RWPE1 (cell line): ENCODE results near the gene MEGF6.

Experiments
- CTCF ChIA-PET: fragments of 350-600 bp; sonication (Branson Sonifier 250); formaldehyde crosslinking; extraction: SDS; loops from one replicate; lab custom pipeline; 2021; lab: Yijun Ruan, JAX
- POLR2A ChIA-PET: fragments of 400-600 bp; formaldehyde crosslinking; extraction: SDS; loops from one replicate; lab custom pipeline; 2020; ENCODE audit warnings: antibody characterized with exemption; ENCODE audit not compliant: low non-redundant PET; lab: Yijun Ruan, JAX
- DNase-seq: peaks from one replicate; pipeline ENCODE4 v3.0.0; 2012; ENCODE audit warnings: low spot score
- H3K27ac ChIP-seq: fragments of 450-650 bp; 2 replicates; pipeline ENCODE4 v1.5.1; 2017
- CTCF ChIP-seq: fragments of 450-650 bp; conservative IDR thresholded peaks from 2 replicates; pipeline ENCODE4 v1.5.1; 2017; ENCODE audit warnings: low read depth, mild to moderate bottlenecking

Gene MEGF6

GRCh38 chr1:3442901-3443300, 168.4 kb downstream of the MEGF6 start:
- no peak overlapping the region for H3K27ac ChIP-seq
- no peak for TF ChIP-seq CTCF
- ChIA-PET CTCF (no interaction called here), POLR2A (no interaction called here)
- no peak for DNase-seq

GRCh38 chr1:3442331-3442730, 169.0 kb downstream of the MEGF6 start:
- ChIA-PET POLR2A (no interaction called here), CTCF (interaction anchor here (0.6 kb wide), 1 partner anchor 256 kb away, joined by 5 read pairs; no protein-coding TSS in a partner anchor)
- DNase-seq, result no peak
- H3K27ac ChIP-seq, result no peak overlapping the region
- TF ChIP-seq CTCF, result no peak

- CTCF ChIA-PET, result interaction anchor here (0.6 kb wide), 1 partner anchor 255 kb away, joined by 5 read pairs; no protein-coding TSS in a partner anchor
- TF ChIP-seq CTCF, result no peak
- POLR2A ChIA-PET, result no interaction called here
- DNase-seq, result no peak
- H3K27ac ChIP-seq, result no peak overlapping the region
Observed at GRCh38 chr1:3441880-3442279, 169.4 kb downstream of the MEGF6 start.

GRCh38 chr1:3441410-3441847, 169.9 kb downstream of the MEGF6 start:
- H3K27ac ChIP-seq, result no peak overlapping the region
- DNase-seq, result no peak
- CTCF ChIA-PET, result interaction anchor here (0.7 kb wide), 1 partner anchor 1069 kb away, joined by 4 read pairs; no protein-coding TSS in a partner anchor
- POLR2A ChIA-PET, result no interaction called here
- TF ChIP-seq CTCF, result no peak

- no peak overlapping the region for H3K27ac ChIP-seq
- POLR2A ChIA-PET, result no interaction called here
- CTCF ChIA-PET, result interaction anchor here (0.7 kb wide), 1 partner anchor 1069 kb away, joined by 4 read pairs; no protein-coding TSS in a partner anchor
- TF ChIP-seq CTCF, result no peak
- DNase-seq, result no peak
Observed at GRCh38 chr1:3440711-3441409, 170.4 kb downstream of the MEGF6 start.

- no peak for TF ChIP-seq CTCF
- DNase-seq, result no peak
- CTCF ChIA-PET, result no interaction called here
- no peak overlapping the region for H3K27ac ChIP-seq
- POLR2A ChIA-PET, result no interaction called here
Observed at GRCh38 chr1:3440300-3440681, 171.0 kb downstream of the MEGF6 start.
